NCI-H1105 (cell line): ENCODE data around the gene ABCB11.
"Not testable (repeated sequence)": the region's sequence is repeated elsewhere in the genome, so short reads cannot be mapped to it uniquely, and the experiment has no call there.

Experiments
- DNase-seq: peaks from one replicate; lab custom pipeline; 2025; lab: John Stamatoyannopoulos, UW

Gene ABCB11

DNA sequence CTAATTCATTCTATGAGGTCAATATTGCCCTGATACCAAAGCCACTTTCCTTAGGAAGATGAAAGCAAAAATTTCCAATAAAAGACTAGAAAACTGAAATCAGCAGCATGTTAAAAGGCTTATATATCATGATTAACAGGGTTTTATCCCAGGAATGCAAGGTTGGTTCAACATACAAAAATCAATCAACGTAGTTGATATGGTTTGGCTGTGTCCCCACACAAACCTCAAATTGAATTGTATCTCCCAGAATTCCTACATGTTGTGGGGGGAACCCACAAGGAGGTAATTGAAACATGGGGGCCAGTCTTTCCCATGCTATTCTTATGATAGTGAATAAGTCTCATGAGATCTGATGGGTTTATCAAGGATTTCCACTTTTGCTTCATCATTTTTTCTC lies 11.7 kb upstream of the ABCB11 start:
- DNase-seq: no peak

GRCh38 chr2:169041594-169041993 lies 10.5 kb upstream of the ABCB11 start:
- DNase-seq: no peak

DNA sequence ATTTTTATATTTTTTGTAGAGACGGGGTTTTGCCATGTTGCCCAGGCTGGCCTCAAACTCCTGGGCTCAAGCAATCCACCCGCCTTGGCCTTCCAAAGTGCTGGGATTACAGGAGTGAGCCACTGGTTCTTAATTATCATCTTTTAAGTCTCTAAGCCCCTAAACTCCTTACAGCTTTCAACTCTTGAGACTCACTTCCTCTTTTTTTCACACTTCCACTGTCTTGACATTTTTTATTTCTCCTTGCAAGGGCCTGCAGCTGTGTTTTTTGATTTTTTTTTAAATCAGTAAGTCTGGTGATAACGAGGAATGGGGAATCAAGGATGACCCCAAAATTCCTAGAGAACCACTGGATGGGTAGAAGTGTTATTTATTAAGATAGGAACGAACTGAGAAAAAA lies 8.6 kb upstream of the ABCB11 start:
- DNase-seq: no peak

GRCh38 chr2:169038338-169038757 lies 7.2 kb upstream of the ABCB11 start:
- no peak for DNase-seq

DNA sequence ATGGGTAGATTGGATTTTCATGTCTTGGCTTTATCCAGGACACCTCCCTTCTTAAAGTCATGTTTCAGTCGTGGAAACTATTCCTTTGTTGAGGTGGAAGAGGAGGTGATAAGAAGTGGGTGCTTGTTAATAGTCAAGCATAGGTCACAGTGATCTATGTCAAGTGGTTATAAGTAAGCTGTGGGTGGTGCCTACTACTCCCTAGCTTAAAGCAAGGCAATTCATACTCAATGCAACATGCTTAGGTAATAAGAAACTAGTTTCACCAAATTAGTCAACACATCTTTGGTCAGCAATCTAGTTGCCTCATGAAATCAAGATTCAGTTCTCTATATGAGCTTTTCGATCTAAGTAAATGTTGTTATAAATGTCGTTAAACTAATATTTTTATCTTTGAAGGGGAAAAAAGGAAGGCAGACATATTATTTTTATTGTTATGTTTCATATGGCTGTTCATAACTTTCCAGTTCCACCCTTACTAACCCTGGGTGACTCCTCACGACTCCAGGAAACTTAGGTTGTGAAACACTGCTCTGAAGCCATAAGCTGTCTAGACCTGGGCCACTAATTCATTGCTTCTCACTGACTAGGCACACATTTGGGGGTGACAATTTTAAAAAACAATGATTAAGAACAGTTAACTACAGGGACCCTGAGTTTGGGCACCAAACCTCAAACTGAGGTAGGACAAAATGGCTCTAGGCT lies 5.8 kb upstream of the ABCB11 start:
- no peak for DNase-seq

GRCh38 chr2:169035887-169036286 lies 4.8 kb upstream of the ABCB11 start:
- DNase-seq: no peak

GRCh38 chr2:169034984-169035544 lies 3.9 kb upstream of the ABCB11 start:
- no peak for DNase-seq

GRCh38 chr2:169034256-169034655 lies 3.1 kb upstream of the ABCB11 start:
- DNase-seq: no peak

DNA sequence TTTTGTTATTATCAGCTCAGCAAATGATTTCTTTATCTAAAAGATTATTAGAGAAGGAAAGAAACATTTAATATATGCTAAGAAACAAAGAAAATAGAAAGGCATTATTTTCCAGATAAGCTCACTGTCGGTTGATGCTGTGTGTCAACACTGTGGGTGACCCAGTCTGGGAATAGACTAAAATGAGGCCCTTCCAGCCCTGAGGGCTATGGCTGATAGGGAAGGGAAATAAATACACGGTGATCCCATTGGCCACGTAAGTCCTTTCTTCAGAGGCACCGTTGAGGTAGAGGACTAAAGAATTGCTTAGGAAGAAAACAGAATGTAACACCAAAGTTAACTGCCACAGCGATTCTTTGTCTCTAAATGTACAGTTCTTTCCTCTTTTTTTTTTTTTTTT lies 1.8 kb downstream of the ABCB11 start:
- DNase-seq: no peak

GRCh38 chr2:169027234-169027633 lies 3.9 kb downstream of the ABCB11 start:
- no peak for DNase-seq

GRCh38 chr2:169026056-169026455 lies 5.1 kb downstream of the ABCB11 start:
- DNase-seq: no peak

DNA sequence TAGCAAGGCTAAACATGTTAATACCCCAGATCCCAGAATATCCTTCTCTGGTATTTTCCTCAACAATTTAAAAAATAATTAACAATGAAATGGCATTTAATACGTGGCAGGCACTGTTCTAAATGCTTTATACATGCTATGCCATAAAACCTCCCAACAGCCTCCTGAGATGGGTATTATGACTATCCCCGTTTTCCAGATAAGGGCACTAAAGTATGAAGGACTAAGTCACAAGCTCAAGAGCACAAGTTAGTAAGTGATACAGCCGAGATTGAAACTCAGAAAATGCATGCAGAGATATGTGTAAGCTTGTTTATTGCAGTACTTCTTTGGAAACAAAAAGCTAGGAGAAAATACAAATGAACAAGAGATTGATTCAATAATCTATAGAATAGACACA lies 8.0 kb downstream of the ABCB11 start:
- no peak for DNase-seq

- no peak for DNase-seq
Measured at GRCh38 chr2:169018390-169018789, 12.7 kb downstream of the ABCB11 start.

GRCh38 chr2:169015943-169016342 lies 15.2 kb downstream of the ABCB11 start:
- no peak for DNase-seq

DNA sequence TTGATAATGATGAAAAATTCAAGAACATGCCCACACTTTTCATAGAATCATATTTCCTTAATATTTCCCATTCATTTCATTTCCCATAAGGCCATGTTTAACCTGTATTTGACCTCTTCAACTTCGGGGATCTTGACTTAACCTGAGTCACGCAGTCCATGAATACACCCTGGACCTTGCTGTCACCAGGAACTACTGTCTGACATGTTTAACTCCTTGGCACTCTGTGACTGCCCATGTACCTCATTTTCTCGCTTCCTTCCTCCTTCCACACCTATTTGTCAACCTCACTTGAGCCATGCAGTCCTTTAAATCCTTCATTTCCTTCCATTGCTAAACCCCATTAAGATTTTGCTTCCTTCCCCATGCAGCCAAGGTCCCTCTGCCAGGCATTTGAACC lies 16.3 kb downstream of the ABCB11 start:
- DNase-seq: no peak

DNA sequence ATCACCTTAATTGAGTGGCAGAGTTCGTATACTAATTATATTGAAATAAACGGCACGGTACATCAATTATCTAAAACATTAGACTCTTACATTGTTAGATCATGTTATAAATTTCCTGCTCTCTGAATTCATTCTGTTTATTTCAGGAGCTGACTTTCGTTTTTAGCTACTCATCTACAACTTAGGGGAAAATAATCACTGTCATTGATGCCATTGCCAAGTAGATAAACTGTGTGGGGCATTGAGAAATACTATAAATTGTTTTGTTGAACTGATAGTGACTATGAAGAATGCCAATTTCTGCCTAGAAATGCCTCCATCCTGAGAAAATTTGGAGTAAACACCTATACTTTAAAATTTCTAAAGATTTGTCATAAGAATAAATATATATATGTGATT lies 17.5 kb downstream of the ABCB11 start:
- DNase-seq: no peak

GRCh38 chr2:169012812-169013627 lies 18.1 kb downstream of the ABCB11 start:
- DNase-seq: no peak

- DNase-seq: not testable (repeated sequence)
Measured at GRCh38 chr2:169012191-169012792, 18.8 kb downstream of the ABCB11 start.

- DNase-seq: no peak
Measured at GRCh38 chr2:169011698-169012097, 19.4 kb downstream of the ABCB11 start.

DNA sequence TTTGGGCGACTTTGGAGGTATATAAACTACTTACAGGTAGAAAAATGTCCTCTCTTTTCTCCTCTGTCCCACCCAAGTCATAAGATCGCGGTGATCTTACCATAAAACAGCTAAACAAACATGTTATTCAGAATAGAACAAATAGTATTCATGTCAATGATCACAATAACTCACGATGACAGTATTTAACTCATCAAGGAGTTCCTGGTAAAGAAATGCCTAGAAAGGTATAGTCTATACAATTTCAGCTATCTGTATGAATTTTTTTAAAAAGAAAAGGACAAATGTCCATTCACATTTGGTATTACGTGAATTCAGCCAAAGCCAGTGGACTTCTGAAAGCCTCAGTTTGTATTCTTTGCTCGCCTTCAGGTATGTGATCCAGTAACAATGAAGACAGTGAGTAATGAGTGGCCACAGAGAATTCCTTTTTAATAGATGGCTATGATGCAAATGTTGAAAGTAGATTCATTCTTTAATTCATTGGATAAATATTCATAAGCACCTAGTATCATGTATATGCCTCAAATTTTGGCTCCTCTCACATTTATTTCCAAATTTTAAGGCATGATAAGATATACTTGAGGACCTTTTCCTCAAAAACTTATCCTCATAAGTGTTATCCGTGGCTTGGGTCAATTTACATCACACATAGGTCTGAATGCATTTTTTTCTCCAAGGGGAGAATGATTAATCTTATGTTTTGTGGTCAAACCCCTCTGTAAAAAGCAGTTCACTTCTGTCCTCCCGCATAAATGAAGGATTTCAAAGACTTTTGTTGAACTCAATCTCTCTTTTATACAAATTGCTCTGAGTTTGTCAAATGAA lies 20.3 kb downstream of the ABCB11 start:
- no peak for DNase-seq

GRCh38 chr2:169009865-169010579 lies 21.1 kb downstream of the ABCB11 start:
- DNase-seq: no peak
